Gastroesophageal sphincter (tissue), 3 donors: ENCODE data around the gene B3GAT1.

Source experiments
- CTCF ChIP-seq, 4 experiments: fragments of 200-600 bp in 2 of 4; fragments of 450-650 bp in 2 of 4; sonication (generic) in 1 of 4; IDR thresholded peaks; one replicate each; pipeline ENCODE4 v1.5.1; 2017 to 2019; ENCODE audit warnings: antibody characterized with exemption in 4 of 4, mild to moderate bottlenecking in 2 of 4, moderate library complexity in 2 of 4
- EP300 ChIP-seq: sonication (generic); formaldehyde crosslinking; IDR thresholded peaks from one replicate; pipeline ENCODE4 v1.6.1; 2017; ENCODE audit warnings: antibody characterized with exemption, mild to moderate bottlenecking
- POLR2A ChIP-seq, 2 donors: fragments of 450-650 bp; IDR thresholded peaks; one replicate each; pipeline ENCODE4 v1.6.1; 2017; ENCODE audit warnings: antibody characterized with exemption in 2 of 2, mild to moderate bottlenecking in 2 of 2, moderate library complexity in 1 of 2
- POLR2AphosphoS5 ChIP-seq: sonication (generic); formaldehyde crosslinking; IDR thresholded peaks from one replicate; pipeline ENCODE4 v1.6.1; 2017; ENCODE audit warnings: antibody characterized with exemption

GRCh38 chr11:134413043-134413825 is 1.2 kb upstream of the B3GAT1 start:
- no peak for TF ChIP-seq EP300
- TF ChIP-seq POLR2AphosphoS5 = no peak
- TF ChIP-seq CTCF (IDR thresholded peaks at IDR 0.05) = no peak
- no peak for TF ChIP-seq POLR2A (IDR thresholded peaks at IDR 0.05)
